ENCODE measurements around the gene CMIP.

CMIP gene

GRCh38 chr16:81607805-81608522 lies 163.4 kb downstream of the CMIP start:
- DNase-seq (ENCODE audit: low read depth) = no peak

GRCh38 chr16:81608523-81609209 lies 164.1 kb downstream of the CMIP start:
- no peak for DNase-seq (ENCODE audit: low read depth)

GRCh38 chr16:81609323-81609892 lies 164.8 kb downstream of the CMIP start:
- no peak for DNase-seq (ENCODE audit: low read depth)

GRCh38 chr16:81610144-81610842 lies 165.7 kb downstream of the CMIP start:
- no peak for DNase-seq (ENCODE audit: low read depth)

GRCh38 chr16:81610936-81611335 lies 166.3 kb downstream of the CMIP start:
- no peak for DNase-seq (ENCODE audit: low read depth)

GRCh38 chr16:81611721-81612120 lies 167.1 kb downstream of the CMIP start:
- no peak for DNase-seq (ENCODE audit: low read depth)

GRCh38 chr16:81612351-81613163 lies 167.9 kb downstream of the CMIP start:
- no peak for DNase-seq (ENCODE audit: low read depth)

GRCh38 chr16:81614171-81614570 lies 169.6 kb downstream of the CMIP start:
- DNase-seq (ENCODE audit: low read depth) = no peak

GRCh38 chr16:81614654-81615359 lies 170.2 kb downstream of the CMIP start:
- no peak for DNase-seq (ENCODE audit: low read depth)

GRCh38 chr16:81615411-81615810 lies 170.8 kb downstream of the CMIP start:
- no peak for DNase-seq (ENCODE audit: low read depth)

GRCh38 chr16:81615833-81616232 lies 171.2 kb downstream of the CMIP start:
- no peak for DNase-seq (ENCODE audit: low read depth)

- no peak for DNase-seq (ENCODE audit: low read depth)
These were observed 171.9 kb downstream of the CMIP start for GRCh38 chr16:81616321-81617020.

GRCh38 chr16:81617021-81617346 lies 172.4 kb downstream of the CMIP start:
- no peak for DNase-seq (ENCODE audit: low read depth)

GRCh38 chr16:81618187-81618586 lies 173.6 kb downstream of the CMIP start:
- no peak for DNase-seq (ENCODE audit: low read depth)

- DNase-seq (ENCODE audit: low read depth) = no peak
These were observed 174.1 kb downstream of the CMIP start for GRCh38 chr16:81618661-81619060.

GRCh38 chr16:81620029-81620428 lies 175.4 kb downstream of the CMIP start:
- no peak for DNase-seq (ENCODE audit: low read depth)

- DNase-seq (ENCODE audit: low read depth) = no peak
These were observed 176.2 kb downstream of the CMIP start for GRCh38 chr16:81620796-81621195.

GRCh38 chr16:81621496-81621895 lies 176.9 kb downstream of the CMIP start:
- no peak for DNase-seq (ENCODE audit: low read depth)

GRCh38 chr16:81623365-81624102 lies 178.9 kb downstream of the CMIP start:
- no peak for DNase-seq (ENCODE audit: low read depth)

- DNase-seq (ENCODE audit: low read depth) = no peak
These were observed 179.8 kb downstream of the CMIP start for GRCh38 chr16:81624403-81624759.

Measured in HS-5 (cell line).